HepG2 (cell line): Measurements from ENCODE around the gene USP36. TPM values are rescaled to one million over a fixed set of nuclear protein-coding genes. Genes with fewer than 3 reads are reported as not detected.

Experiments used
- ATAC-seq: fragments of 200-7000 bp; cut with Tn5 transposase; 3 replicates; pipeline ENCODE4 v1.9.1; 2020; ENCODE audit warnings: mild to moderate bottlenecking, moderate library complexity
- BruUV-seq: library from RNA; stranded (reverse); fragments of 400-500 nt; replicated peaks from 2 replicates; lab custom pipeline; 2021; lab: Mats Ljungman, UMichigan
- CTCF ChIA-PET: fragments of 300-600 bp; formaldehyde crosslinking; extraction: SDS; loops from one replicate; lab custom pipeline; 2021; ENCODE audit warnings: low total read pairs, inconsistent platforms, low intra/inter-chr PET ratio; lab: Yijun Ruan, JAX
- POLR2A ChIA-PET: fragments of 350-600 bp; sonication (Branson Sonifier 250); formaldehyde crosslinking; loops from one replicate; lab custom pipeline; 2020; ENCODE audit warnings: antibody characterized with exemption, inconsistent platforms; lab: Yijun Ruan, JAX
- DNase-seq: peaks from one replicate; pipeline ENCODE4 v3.0.0-alpha.2; 2015; ENCODE audit warnings: low spot score
- FAIRE-seq: peaks from 3 replicates; lab custom pipeline; 2011; peaks lifted over from hg19 to GRCh38; lab: Jason Lieb, UNC
- H2AFZ ChIP-seq: one replicate; pipeline ENCODE4 v1.6.1; 2011; ENCODE audit warnings: low read length, inconsistent platforms
- H3K27ac ChIP-seq: fragments of 300-600 bp; 3 replicates; pipeline ENCODE4 v1.8.0; 2011; ENCODE audit warnings: mixed run types, mild to moderate bottlenecking, mixed read lengths, low read length, inconsistent platforms; ENCODE audit not compliant: insufficient read depth; ENCODE audit errors: extremely low read length
- H3K27me3 ChIP-seq, 2 experiments: fragments of 200-600 bp in 1 of 2; 2 replicates in 1 of 2; 3 replicates in 1 of 2; pipeline versions ENCODE4 v1.6.0 to v1.8.0; 2011; ENCODE audit warnings: low read length in 2 of 2, mild to moderate bottlenecking in 2 of 2, moderate library complexity in 2 of 2, inconsistent platforms in 1 of 2; ENCODE audit not compliant: insufficient read depth in 2 of 2, control insufficient read depth in 1 of 2
- H3K36me3 ChIP-seq, 2 experiments: fragments of 200-600 bp in 1 of 2; replicated peaks in 1 of 2; 2 replicates in 1 of 2; 3 replicates in 1 of 2; pipeline versions ENCODE4 v1.5.1 to v1.8.0; 2011; ENCODE audit warnings: low read length in 2 of 2, inconsistent platforms in 1 of 2; ENCODE audit not compliant: insufficient read depth in 2 of 2, control insufficient read depth in 1 of 2
- H3K4me1 ChIP-seq: 2 replicates; pipeline ENCODE4 v1.5.1; 2012; ENCODE audit warnings: low read length, inconsistent platforms; ENCODE audit not compliant: insufficient read depth
- H3K4me2 ChIP-seq: 2 replicates; pipeline ENCODE4 v1.6.0; 2011; ENCODE audit warnings: low read depth, low read length, inconsistent platforms
- H3K4me3 ChIP-seq, 3 experiments: fragments of 200-600 bp in 1 of 3; sonication (generic), shearing (Covaris generic) in 1 of 3; replicated peaks in 1 of 3; 2 replicates each; pipeline ENCODE4 v1.5.1; 2011 to 2016; ENCODE audit warnings: low read length in 3 of 3, inconsistent platforms in 2 of 3, low read depth in 2 of 3, mild to moderate bottlenecking in 2 of 3, control low read depth in 1 of 3, mixed read lengths in 1 of 3; ENCODE audit not compliant: insufficient read depth in 1 of 3
- H3K79me2 ChIP-seq: one replicate; pipeline ENCODE4 v1.6.1; 2011; ENCODE audit warnings: low read length, inconsistent platforms; ENCODE audit not compliant: insufficient read depth
- H3K9ac ChIP-seq: 2 replicates; pipeline ENCODE4 v1.6.0; 2011; ENCODE audit warnings: mild to moderate bottlenecking, low read depth, low read length, inconsistent platforms; ENCODE audit not compliant: insufficient read depth
- H3K9me3 ChIP-seq: 2 replicates; pipeline ENCODE4 v1.5.1; 2012; ENCODE audit warnings: mild to moderate bottlenecking, low read length
- H4K20me1 ChIP-seq: 2 replicates; pipeline ENCODE4 v1.6.0; 2011; ENCODE audit warnings: inconsistent platforms, mild to moderate bottlenecking, low read length, moderate library complexity; ENCODE audit not compliant: insufficient read depth
- DNMT1 ChIP-seq: sonication (generic); formaldehyde crosslinking; IDR thresholded peaks from 2 replicates; pipeline ENCODE4 v1.5.1; 2020; ENCODE audit warnings: mild to moderate bottlenecking, missing genetic modification reagents
- GMEB2 ChIP-seq: IDR thresholded peaks from 2 replicates; pipeline ENCODE4 v1.6.1; 2016; ENCODE audit warnings: missing biosample characterization, missing genetic modification reagents, low read depth
- GTF2F1 ChIP-seq: fragments of 150-350 bp; IDR thresholded peaks from 2 replicates; pipeline ENCODE4 v1.6.1; 2014; ENCODE audit warnings: low read length
- IKZF5 ChIP-seq: IDR thresholded peaks from 2 replicates; pipeline ENCODE4 v1.6.1; 2018; ENCODE audit warnings: missing genetic modification reagents, mild to moderate bottlenecking, missing compliant biosample characterization
- ZNF362 ChIP-seq: sonication (generic); formaldehyde crosslinking; IDR thresholded peaks from 2 replicates; pipeline ENCODE4 v1.4.0; 2020; ENCODE audit warnings: missing genetic modification reagents, mild to moderate bottlenecking, borderline replicate concordance
- ZNF569 ChIP-seq: sonication (generic); formaldehyde crosslinking; IDR thresholded peaks from 2 replicates; pipeline ENCODE4 v1.5.0; 2020; ENCODE audit warnings: mild to moderate bottlenecking, missing genetic modification reagents, moderate library complexity, borderline replicate concordance
- ZZZ3 ChIP-seq: sonication (generic); formaldehyde crosslinking; IDR thresholded peaks from 2 replicates; pipeline ENCODE4 v1.4.0; 2020; ENCODE audit warnings: missing genetic modification reagents, mild to moderate bottlenecking, borderline replicate concordance
- WGBS: methylation state at CpG from one replicate; pipeline ENCODE4 v1.1.6; 2017; ENCODE audit warnings: low lambda C conversion rate; 5-methylcytosine and 5-hydroxymethylcytosine counted together
- in situ Hi-C: cut with HindIII; loops from 2 replicates; pipeline ENCODE4 v1.10.0; 2017; ENCODE audit warnings: low pct_unique_long_range_greater_than_20kb; ENCODE audit not compliant: extremely low pct_ligation_motif_present
- intact Hi-C: fragments of 100-400 bp; cut with micrococcal nuclease; formaldehyde crosslinking; loops from one replicate; pipeline ENCODE4 v1.10.0; 2022; ENCODE audit not compliant: unreplicated experiment
- polyA plus RNA-seq, 8 experiments: library from polyadenylated mRNA; depleted of rRNA in 3 of 8; stranded (reverse) in 7 of 8; unstranded in 1 of 8; fragments of >200 nt; fragmentation: Illumina TruSeq in 4 of 8; extraction: Trizol in 4 of 8; gene quantifications; 2 replicates each; pipeline versions ENCODE4 v1.2.1 to v1.2.3, GENCODE V29; 2011 to 2016; ENCODE audit warnings: low read depth in 4 of 8, missing spikeins in 1 of 8, mixed read lengths in 1 of 8; ENCODE audit not compliant: insufficient read depth in 1 of 8
- total RNA-seq, 5 experiments: library from RNA; depleted of rRNA; stranded (reverse); fragments of >200 nt; fragmentation: Illumina TruSeq; extraction: Trizol; gene quantifications; 2 replicates each; pipeline ENCODE4 v1.2.3, GENCODE V29; 2016; ENCODE audit warnings: low read depth in 1 of 5
- TF ChIP-seq, protein P1 (sequence below), 2 experiments: sonication (generic) in 1 of 2; formaldehyde crosslinking in 1 of 2; IDR thresholded peaks; 2 replicates each; pipeline versions ENCODE4 v1.5.1 to v1.6.1; 2011 to 2020; ENCODE audit warnings: borderline replicate concordance in 1 of 2, low read depth in 1 of 2, low read length in 1 of 2, mild to moderate bottlenecking in 1 of 2, missing genetic modification reagents in 1 of 2, moderate library complexity in 1 of 2

Gene USP36
- total and polyA plus RNA-seq, 2 of the 13 experiments (the other 11 are each of a cell fraction or from before 2014, with no cell fraction given), result 29.6 to 45.9 TPM

DNA sequence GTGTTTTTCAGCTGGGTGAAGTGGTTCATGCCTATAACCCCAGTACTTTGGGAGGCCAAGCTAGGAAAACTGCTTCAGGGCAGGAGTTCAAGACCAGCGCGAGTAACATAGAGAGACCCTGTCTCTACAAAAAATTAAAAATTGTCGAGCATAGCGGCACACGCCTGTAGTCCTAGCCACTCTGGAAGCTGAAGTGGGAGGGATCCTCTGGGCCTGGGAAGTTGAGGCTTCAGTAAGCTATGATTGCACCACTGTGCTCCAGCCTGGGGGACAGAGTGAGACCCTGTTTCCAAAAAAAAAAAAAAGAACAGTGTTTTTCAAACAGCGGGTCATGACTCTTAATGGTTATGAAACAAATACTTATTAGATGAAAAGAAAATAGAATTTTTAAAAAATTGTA, 56.3 kb downstream of the USP36 start:
- in situ Hi-C loops, result no loop called here
- H3K9ac ChIP-seq, result no peak overlapping the region
- no peaks in the 10 kb centered on the region; a peak in 1 of 5 replicates for H3K36me3 ChIP-seq
- 91% methylated on average over 6 of the region's 6 CpGs for WGBS
- no peak overlapping the region for H3K4me2 ChIP-seq
- no TSS peak for BruUV-seq
- peaks cover 55% of the 10 kb centered on the region for H3K4me1 ChIP-seq
- H3K9me3 ChIP-seq, result no peaks in the 10 kb centered on the region
- CTCF ChIA-PET, result no interaction called here
- TF ChIP-seq GTF2F1, result no peak
- no peak for TF ChIP-seq GMEB2
- no peak for TF ChIP-seq IKZF5
- no peak overlapping the region for H2AFZ ChIP-seq
- intact Hi-C loops, result loop anchor here (5.0 kb wide), 1 partner anchor 37 kb away; no protein-coding TSS in a partner anchor
- H4K20me1 ChIP-seq, result peaks cover 15% of the 10 kb centered on the region
- H3K27ac ChIP-seq, result no peak overlapping the region
- ATAC-seq, result no peak
- H3K27me3 ChIP-seq, result no peaks in the 10 kb centered on the region; a peak in 1 of 5 replicates
- H3K79me2 ChIP-seq, result peaks cover 24% of the 10 kb centered on the region
- H3K4me3 ChIP-seq, result no peak overlapping the region
- no peak for FAIRE-seq
- DNase-seq, result no peak
- POLR2A ChIA-PET, result interaction anchor here (0.9 kb wide), 1 partner anchor 36 kb away, joined by 3 read pairs; no protein-coding TSS in a partner anchor

DNA sequence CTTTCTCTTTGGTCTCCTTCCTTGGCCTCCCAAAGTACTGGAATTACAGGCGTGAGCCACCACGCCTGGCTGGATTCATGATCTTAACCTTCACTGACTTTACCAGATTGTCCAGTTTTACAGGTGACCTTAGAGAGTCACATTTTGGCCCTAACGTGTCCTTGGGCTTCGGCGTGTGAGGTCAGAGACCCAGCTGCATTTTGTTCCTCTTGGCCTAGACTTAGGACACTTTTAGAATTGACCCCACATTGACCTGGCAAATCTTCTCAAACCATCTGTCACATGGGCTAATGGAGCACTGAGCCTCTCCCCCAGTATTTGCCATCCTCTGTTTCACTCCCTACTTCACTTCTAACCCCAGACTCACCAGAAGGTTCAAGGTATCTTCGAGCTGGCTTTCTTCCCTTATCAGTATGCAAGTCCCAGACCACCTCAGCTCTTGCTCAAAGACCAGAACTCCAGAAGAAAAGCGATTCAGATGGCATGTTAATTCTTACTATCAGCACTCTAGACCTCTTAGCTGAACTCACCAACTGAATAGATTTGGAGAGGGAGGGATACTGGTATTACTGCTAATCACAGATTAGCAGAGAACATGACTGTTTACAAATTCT, 56.8 kb downstream of the USP36 start:
- WGBS, result 73% methylated on average over 7 of the region's 7 CpGs
- BruUV-seq, result no TSS peak
- no peak for DNase-seq
- H3K9me3 ChIP-seq, result no peaks in the 10 kb centered on the region
- H3K27me3 ChIP-seq, result no peaks in the 10 kb centered on the region; a peak in 1 of 5 replicates
- no peak overlapping the region for H3K4me3 ChIP-seq
- H4K20me1 ChIP-seq, result peaks cover 16% of the 10 kb centered on the region
- no peaks in the 10 kb centered on the region; a peak in 1 of 5 replicates for H3K36me3 ChIP-seq
- H3K4me1 ChIP-seq, result peaks cover 60% of the 10 kb centered on the region
- in situ Hi-C loops (no loop called here), intact Hi-C loops (loop anchor here (5.0 kb wide), 1 partner anchor 37 kb away; no protein-coding TSS in a partner anchor)
- ChIA-PET CTCF (no interaction called here), POLR2A (interaction anchor here (0.6 to 1.1 kb wide), 3 partner anchors 14 to 196 kb away, joined by 3 read pairs; partner anchors contain the start of gene LGALS3BP)
- no peak overlapping the region for H2AFZ ChIP-seq
- ATAC-seq, result no peak
- no peak overlapping the region for H3K4me2 ChIP-seq
- FAIRE-seq, result peak; percentile 43
- peaks cover 28% of the 10 kb centered on the region for H3K79me2 ChIP-seq
- peak overlapping the region; percentile 89 for H3K27ac ChIP-seq
- H3K9ac ChIP-seq, result no peak overlapping the region
- no peak for TF ChIP-seq DNMT1 (CRISPR knock-in tag)
- no peak for TF ChIP-seq ZZZ3 (CRISPR knock-in tag)
- no peak for TF ChIP-seq ZNF569 (CRISPR knock-in tag)
- TF ChIP-seq ZNF362, result no peak
- TF ChIP-seq, protein P1, sequence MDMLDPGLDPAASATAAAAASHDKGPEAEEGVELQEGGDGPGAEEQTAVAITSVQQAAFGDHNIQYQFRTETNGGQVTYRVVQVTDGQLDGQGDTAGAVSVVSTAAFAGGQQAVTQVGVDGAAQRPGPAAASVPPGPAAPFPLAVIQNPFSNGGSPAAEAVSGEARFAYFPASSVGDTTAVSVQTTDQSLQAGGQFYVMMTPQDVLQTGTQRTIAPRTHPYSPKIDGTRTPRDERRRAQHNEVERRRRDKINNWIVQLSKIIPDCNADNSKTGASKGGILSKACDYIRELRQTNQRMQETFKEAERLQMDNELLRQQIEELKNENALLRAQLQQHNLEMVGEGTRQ (IDR thresholded peaks at IDR 0.05; ENCODE audit: low read depth, low read length), result no peak
- TF ChIP-seq, protein P1 (CRISPR knock-in tag; IDR thresholded peaks at IDR 0.05; ENCODE audit: borderline replicate concordance), result no peak
